Measurements from ENCODE around the gene RNF213.

- peak; percentile 47 for TF ChIP-seq CTCF (conservative IDR thresholded peaks at IDR 0.05; ENCODE audit: low read depth, low read length)
- TF ChIP-seq EZH2phosphoT487 (IDR thresholded peaks at IDR 0.05; ENCODE audit: borderline replicate concordance, low read length): no peak
Observed at GRCh38 chr17:80388175-80388574, 127.5 kb downstream of the RNF213 start.
